Ishikawa (cell line): ENCODE results near the gene CAVIN1.

ENCODE experiments used
- EP300 ChIP-seq: IDR thresholded peaks from 2 replicates; pipeline ENCODE4 v1.6.1; 2012; ENCODE audit warnings: borderline replicate concordance
- FOXM1 ChIP-seq: IDR thresholded peaks from 2 replicates; pipeline ENCODE4 v1.6.1; 2012; ENCODE audit warnings: low read depth, borderline replicate concordance
- USF1 ChIP-seq: IDR thresholded peaks from 2 replicates; pipeline ENCODE4 v1.6.1; 2012

GRCh38 chr17:42399948-42400843 is 22.9 kb downstream of the CAVIN1 start:
- TF ChIP-seq FOXM1 (no peak), EP300 (no peak), USF1 (no peak)
